Fibroblast of peridontal ligament (primary cell): ENCODE data around the gene BTLA.
"Not testable (repeated sequence)": the region's sequence is repeated elsewhere in the genome, so short reads cannot be mapped to it uniquely, and the experiment has no call there.

Experiments
- DNase-seq: peaks from one replicate; pipeline ENCODE4 v3.0.0-alpha.2; 2010; ENCODE audit errors: extremely low read depth

Gene BTLA

GRCh38 chr3:112446343-112446742, 52.9 kb downstream of the BTLA start:
- peak; percentile 18 for DNase-seq

- DNase-seq, result no peak
Measured at GRCh38 chr3:112445839-112446238, 53.4 kb downstream of the BTLA start.

GRCh38 chr3:112437146-112438022, 61.9 kb downstream of the BTLA start:
- peak; percentile 51 for DNase-seq

- DNase-seq, result no peak
Measured at GRCh38 chr3:112429960-112430359, 69.3 kb downstream of the BTLA start.

GRCh38 chr3:112427123-112427522, 72.1 kb downstream of the BTLA start:
- no peak for DNase-seq

GRCh38 chr3:112425858-112426750, 73.2 kb downstream of the BTLA start:
- no peak for DNase-seq

GRCh38 chr3:112425382-112425781, 73.9 kb downstream of the BTLA start:
- no peak for DNase-seq

GRCh38 chr3:112424394-112424793, 74.9 kb downstream of the BTLA start:
- DNase-seq, result no peak

- not testable (repeated sequence) for DNase-seq
Measured at GRCh38 chr3:112422921-112423320, 76.4 kb downstream of the BTLA start.

- DNase-seq, result not testable (repeated sequence)
Measured at GRCh38 chr3:112418526-112418925, 80.7 kb downstream of the BTLA start.

GRCh38 chr3:112417696-112418318, 81.5 kb downstream of the BTLA start:
- no peak for DNase-seq

- DNase-seq, result no peak
Measured at GRCh38 chr3:112416391-112417212, 82.7 kb downstream of the BTLA start.

GRCh38 chr3:112415390-112415789, 83.9 kb downstream of the BTLA start:
- DNase-seq, result no peak
